Bronchial epithelial cell (primary cell): ENCODE measurements around the gene IKZF3. TPM values are rescaled to one million over a fixed set of nuclear protein-coding genes. Genes with fewer than 3 reads are reported as not detected.

Source experiments
- DNase-seq: peaks from one replicate; pipeline ENCODE4 v3.0.0-alpha.2; 2010; ENCODE audit warnings: low read depth
- FAIRE-seq: peaks from 2 replicates; lab custom pipeline; 2011; peaks lifted over from hg19 to GRCh38; lab: Jason Lieb, UNC
- H3K27me3 ChIP-seq: 2 replicates; pipeline ENCODE4 v1.5.1; 2011; ENCODE audit warnings: low read length; ENCODE audit not compliant: control insufficient read depth, insufficient read depth
- H3K36me3 ChIP-seq: 2 replicates; pipeline ENCODE4 v1.5.1; 2011; ENCODE audit warnings: low read length; ENCODE audit not compliant: control insufficient read depth, insufficient read depth
- H3K4me3 ChIP-seq: 2 replicates; pipeline ENCODE4 v1.5.1; 2011; ENCODE audit warnings: mild to moderate bottlenecking, low read depth, low read length, control low read depth
- CTCF ChIP-seq: IDR thresholded peaks from 2 replicates; pipeline ENCODE4 v1.5.1; 2011; ENCODE audit warnings: mild to moderate bottlenecking, moderate library complexity, low read length, control low read depth, inconsistent platforms; ENCODE audit not compliant: insufficient read depth, severe bottlenecking
- total RNA-seq: library from RNA; depleted of rRNA; stranded (reverse); fragments of >200 nt; gene quantifications from 2 replicates; pipeline ENCODE4 v1.2.1, GENCODE V29; 2014

Gene IKZF3
- total RNA-seq, 1 donor from 2014 or later = not detected

DNA sequence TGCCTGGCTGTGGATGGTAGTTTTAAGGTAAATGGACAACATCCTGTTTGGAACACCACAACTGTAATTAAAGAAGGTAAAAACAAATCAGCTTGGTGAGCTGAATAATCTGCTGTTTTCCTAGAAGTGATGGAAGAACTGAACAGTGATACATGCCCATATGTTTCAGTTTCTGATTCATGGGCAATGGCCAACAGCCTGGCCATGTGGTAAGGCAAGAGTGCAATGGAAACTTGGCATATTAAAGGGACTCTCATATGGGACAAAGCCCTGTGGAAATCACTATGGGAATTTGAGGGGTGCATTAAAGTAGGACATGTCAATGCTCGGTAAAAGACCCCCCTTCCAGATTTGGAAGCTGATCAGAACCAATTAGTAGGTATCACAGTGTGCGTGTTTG is 37.8 kb downstream of the IKZF3 start:
- no peak for TF ChIP-seq CTCF
- Histone ChIP-seq H3K27me3 (no peaks in the 10 kb centered on the region), H3K4me3 (no peak overlapping the region), H3K36me3 (no peaks in the 10 kb centered on the region)
- DNase-seq (no peak), FAIRE-seq (no peak)

DNA sequence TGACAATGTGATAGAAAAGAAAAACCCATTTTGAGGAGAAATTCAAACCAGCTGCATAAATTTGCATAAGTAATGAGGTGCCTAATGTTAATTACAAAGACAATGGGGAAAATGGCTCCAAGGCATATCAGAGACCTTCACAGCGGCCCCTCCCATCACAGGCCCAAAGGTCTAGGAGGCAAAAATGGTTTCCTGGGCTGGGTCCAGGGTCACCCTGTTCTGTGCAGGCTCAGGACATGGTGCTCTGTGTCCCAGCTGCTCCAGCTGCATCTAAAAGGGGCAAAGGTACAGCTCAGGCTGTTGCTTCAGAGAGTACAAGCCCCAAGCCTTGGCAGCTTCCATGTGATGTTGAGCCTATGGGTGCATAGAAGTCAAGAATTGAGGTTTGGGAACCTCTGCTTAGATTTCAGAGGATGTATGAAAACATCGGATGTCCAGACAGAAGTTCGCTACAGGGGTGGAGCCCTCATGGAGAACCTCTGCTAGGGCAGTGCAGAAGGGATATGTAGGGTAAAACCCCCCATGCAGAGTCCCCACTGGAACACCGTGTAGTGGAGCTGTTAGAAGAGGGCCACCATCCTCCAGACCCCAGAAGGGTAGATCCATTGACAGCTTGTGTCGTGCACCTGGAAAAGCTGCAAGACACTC is 40.6 kb downstream of the IKZF3 start:
- Histone ChIP-seq H3K27me3 (no peaks in the 10 kb centered on the region), H3K36me3 (no peaks in the 10 kb centered on the region), H3K4me3 (no peak overlapping the region)
- FAIRE-seq (no peak), DNase-seq (no peak)
- TF ChIP-seq CTCF = no peak

DNA sequence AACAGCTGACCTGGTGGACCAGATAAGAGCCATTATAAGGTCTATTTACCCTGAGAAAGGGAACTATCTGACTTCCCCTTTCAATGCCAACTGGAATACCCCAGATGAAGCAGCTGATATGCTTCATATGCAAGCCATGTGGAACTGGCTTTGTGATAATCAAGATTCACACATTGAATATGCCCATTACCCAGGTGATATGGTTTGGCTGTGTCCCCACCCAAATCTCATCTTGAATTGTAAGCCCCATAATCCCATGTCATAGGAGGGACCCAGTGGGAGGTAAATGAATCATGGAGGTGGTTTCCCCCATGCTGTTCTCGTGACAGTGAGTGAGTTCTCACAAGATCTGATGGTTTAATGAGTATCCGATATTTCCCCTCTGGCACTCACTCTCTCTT is 42.1 kb downstream of the IKZF3 start:
- FAIRE-seq (no peak), DNase-seq (no peak)
- no peak for TF ChIP-seq CTCF
- Histone ChIP-seq H3K36me3 (no peaks in the 10 kb centered on the region), H3K27me3 (no peaks in the 10 kb centered on the region), H3K4me3 (no peak overlapping the region)

DNA sequence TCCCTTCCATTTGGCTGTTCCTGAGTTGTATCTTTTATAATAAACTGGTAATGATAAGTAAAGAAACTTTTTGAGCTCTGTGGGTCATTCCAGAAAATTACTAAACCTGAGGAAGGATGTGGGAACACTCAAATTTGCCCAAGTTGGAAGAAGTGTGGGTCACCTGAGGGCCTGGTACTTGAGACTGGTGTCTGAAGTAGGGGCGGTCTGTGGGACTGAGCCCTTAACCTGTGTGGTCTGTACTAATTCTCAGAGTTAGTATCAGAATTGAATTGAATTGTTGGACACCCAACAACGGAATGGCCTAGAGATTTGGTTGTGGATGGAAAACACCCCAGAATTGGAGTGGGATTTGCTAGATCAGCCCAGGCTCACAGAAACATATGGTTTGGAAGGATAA is 43.1 kb downstream of the IKZF3 start:
- no peak for TF ChIP-seq CTCF
- H3K4me3 ChIP-seq = no peak overlapping the region

DNA sequence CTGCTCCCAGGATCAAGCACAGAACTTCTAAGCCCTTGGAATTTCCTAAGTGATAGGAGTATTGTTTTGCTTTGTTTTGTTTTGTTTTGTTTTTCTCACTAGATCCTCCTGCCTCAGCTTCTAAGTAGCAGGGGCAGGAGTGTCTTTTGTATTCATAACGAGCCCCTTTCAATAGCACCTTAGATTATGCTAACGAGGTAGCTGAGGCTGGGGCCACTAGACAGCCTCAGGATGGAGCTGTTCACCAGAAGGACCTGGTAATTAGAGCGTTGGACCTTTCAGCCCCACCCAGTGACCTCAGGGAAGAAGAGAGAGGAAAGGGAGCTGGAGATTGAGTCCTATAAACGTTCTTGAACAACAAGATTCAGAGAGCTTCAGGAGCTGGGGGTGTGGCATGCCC is 43.6 kb downstream of the IKZF3 start:
- no peak overlapping the region for H3K4me3 ChIP-seq
- no peak for FAIRE-seq
- DNase-seq = no peak
- H3K27me3 ChIP-seq = no peaks in the 10 kb centered on the region
- no peak for TF ChIP-seq CTCF
- no peaks in the 10 kb centered on the region for H3K36me3 ChIP-seq

More for the DNA sequence above, 43.1 kb downstream of the IKZF3 start:
- H3K36me3 ChIP-seq = no peaks in the 10 kb centered on the region
- FAIRE-seq (no peak), DNase-seq (no peak)
- no peaks in the 10 kb centered on the region for H3K27me3 ChIP-seq
